Ishikawa (cell line): Measurements from ENCODE around the gene CORO2B.

Experiments used
- CEBPB ChIP-seq: IDR thresholded peaks from 2 replicates; pipeline ENCODE4 v1.6.1; 2012
- CREB1 ChIP-seq: IDR thresholded peaks from 2 replicates; pipeline ENCODE4 v1.6.1; 2012; ENCODE audit warnings: low read depth
- EGR1 ChIP-seq: IDR thresholded peaks from 2 replicates; pipeline ENCODE4 v1.6.1; 2012
- EP300 ChIP-seq: IDR thresholded peaks from 2 replicates; pipeline ENCODE4 v1.6.1; 2012; ENCODE audit warnings: borderline replicate concordance
- FOXM1 ChIP-seq: IDR thresholded peaks from 2 replicates; pipeline ENCODE4 v1.6.1; 2012; ENCODE audit warnings: low read depth, borderline replicate concordance
- MAX ChIP-seq: IDR thresholded peaks from 2 replicates; pipeline ENCODE4 v1.6.1; 2012
- NFIC ChIP-seq: IDR thresholded peaks from 2 replicates; pipeline ENCODE4 v1.6.1; 2012
- RAD21 ChIP-seq: IDR thresholded peaks from 2 replicates; pipeline ENCODE4 v1.6.1; 2012; ENCODE audit warnings: low read depth
- REST ChIP-seq: IDR thresholded peaks from 2 replicates; pipeline ENCODE4 v1.6.1; 2012; ENCODE audit warnings: low read depth, mild to moderate bottlenecking
- TAF1 ChIP-seq: IDR thresholded peaks from 2 replicates; pipeline ENCODE4 v1.6.1; 2012; ENCODE audit warnings: low read depth, mild to moderate bottlenecking
- TCF12 ChIP-seq: IDR thresholded peaks from 2 replicates; pipeline ENCODE4 v1.6.1; 2012; ENCODE audit warnings: low read depth
- TEAD4 ChIP-seq: IDR thresholded peaks from 2 replicates; pipeline ENCODE4 v1.6.1; 2012
- YY1 ChIP-seq: IDR thresholded peaks from 2 replicates; pipeline ENCODE4 v1.6.1; 2012; ENCODE audit warnings: low read depth
- ZBTB7A ChIP-seq: IDR thresholded peaks from 2 replicates; pipeline ENCODE4 v1.6.1; 2012; ENCODE audit warnings: low read depth
- TF ChIP-seq, protein P1 (sequence below): IDR thresholded peaks from 2 replicates; pipeline ENCODE4 v1.6.1; 2012

The CORO2B gene

DNA sequence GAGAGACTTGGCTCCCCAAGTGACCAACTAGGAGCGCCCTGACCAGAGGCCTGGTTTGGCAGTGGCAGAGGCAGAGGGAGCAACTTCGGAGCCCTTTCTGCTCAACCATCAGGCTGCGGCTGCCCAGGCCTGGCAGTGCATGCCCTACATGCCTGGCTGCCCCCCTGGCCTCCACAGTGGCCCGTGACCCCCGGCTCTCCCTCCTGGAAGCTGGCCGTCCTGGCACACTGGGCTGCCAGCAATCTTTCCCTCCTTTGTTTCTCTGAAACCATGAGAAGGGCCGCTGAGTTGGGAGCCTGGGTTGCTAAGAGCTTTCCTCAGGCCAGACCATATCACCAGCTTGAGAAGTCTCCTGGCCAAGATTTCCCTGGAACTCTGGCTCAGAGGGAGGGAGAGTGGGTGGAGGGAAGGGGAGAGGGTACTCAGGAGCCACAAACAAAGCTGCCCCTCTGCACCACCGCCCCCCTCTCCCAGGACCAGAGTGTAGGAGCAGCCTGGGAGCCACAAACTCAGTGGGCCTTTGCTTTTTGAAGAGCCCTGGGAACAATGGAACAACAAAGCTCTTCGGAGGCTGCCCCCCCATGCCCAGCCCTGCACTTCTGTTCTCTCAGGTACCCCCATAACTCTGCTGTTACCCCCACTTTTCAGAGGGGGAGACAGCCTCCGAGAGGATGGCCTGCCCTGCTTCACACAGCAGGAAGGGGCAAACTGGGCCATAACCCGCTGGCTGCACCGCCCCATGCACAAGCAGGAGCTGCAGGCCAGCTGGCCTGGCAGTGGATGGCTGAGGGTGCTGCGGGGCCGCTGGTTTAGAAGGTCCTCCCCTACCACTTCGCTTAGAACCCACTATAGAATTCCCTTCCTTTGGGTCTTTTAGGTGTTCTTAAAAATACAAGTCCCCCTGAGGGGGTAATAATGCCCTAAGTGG lies 11.3 kb downstream of the CORO2B start:
- TF ChIP-seq TEAD4 (no peak), TAF1 (no peak), NFIC (no peak), TCF12 (no peak), FOXM1 (no peak), ZBTB7A (no peak), YY1 (no peak), MAX (no peak), REST (no peak), RAD21 (no peak), EP300 (no peak), EGR1 (no peak), CEBPB (no peak), CREB1 (no peak)
- TF ChIP-seq, protein P1, sequence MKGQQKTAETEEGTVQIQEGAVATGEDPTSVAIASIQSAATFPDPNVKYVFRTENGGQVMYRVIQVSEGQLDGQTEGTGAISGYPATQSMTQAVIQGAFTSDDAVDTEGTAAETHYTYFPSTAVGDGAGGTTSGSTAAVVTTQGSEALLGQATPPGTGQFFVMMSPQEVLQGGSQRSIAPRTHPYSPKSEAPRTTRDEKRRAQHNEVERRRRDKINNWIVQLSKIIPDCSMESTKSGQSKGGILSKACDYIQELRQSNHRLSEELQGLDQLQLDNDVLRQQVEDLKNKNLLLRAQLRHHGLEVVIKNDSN: no peak

GRCh38 chr15:68590721-68591389 lies 12.1 kb downstream of the CORO2B start:
- no peak for TF ChIP-seq FOXM1
- no peak for TF ChIP-seq EP300
- TF ChIP-seq TCF12: no peak
- no peak for TF ChIP-seq ZBTB7A
- no peak for TF ChIP-seq YY1
- TF ChIP-seq TEAD4: no peak
- no peak for TF ChIP-seq RAD21
- TF ChIP-seq TAF1: no peak
- TF ChIP-seq, protein P1: no peak
- no peak for TF ChIP-seq CEBPB
- TF ChIP-seq MAX: no peak
- TF ChIP-seq EGR1: no peak
- TF ChIP-seq REST: no peak
- no peak for TF ChIP-seq CREB1
- TF ChIP-seq NFIC: no peak

- no peak for TF ChIP-seq FOXM1
- TF ChIP-seq EP300: no peak
- no peak for TF ChIP-seq TCF12
- TF ChIP-seq YY1: no peak
- no peak for TF ChIP-seq CEBPB
- no peak for TF ChIP-seq CREB1
- no peak for TF ChIP-seq NFIC
- TF ChIP-seq EGR1: no peak
- TF ChIP-seq MAX: no peak
- TF ChIP-seq ZBTB7A: no peak
These were observed 13.3 kb downstream of the CORO2B start for GRCh38 chr15:68592054-68592453.

GRCh38 chr15:68592544-68592943 lies 13.8 kb downstream of the CORO2B start:
- TF ChIP-seq MAX (no peak), NFIC (no peak), YY1 (no peak), ZBTB7A (no peak), TCF12 (no peak), CEBPB (no peak), EGR1 (no peak), RAD21 (no peak), TAF1 (no peak), FOXM1 (no peak), TEAD4 (no peak), CREB1 (no peak)
- TF ChIP-seq, protein P1: no peak
